ENCODE data around the gene C17orf75.

DNA sequence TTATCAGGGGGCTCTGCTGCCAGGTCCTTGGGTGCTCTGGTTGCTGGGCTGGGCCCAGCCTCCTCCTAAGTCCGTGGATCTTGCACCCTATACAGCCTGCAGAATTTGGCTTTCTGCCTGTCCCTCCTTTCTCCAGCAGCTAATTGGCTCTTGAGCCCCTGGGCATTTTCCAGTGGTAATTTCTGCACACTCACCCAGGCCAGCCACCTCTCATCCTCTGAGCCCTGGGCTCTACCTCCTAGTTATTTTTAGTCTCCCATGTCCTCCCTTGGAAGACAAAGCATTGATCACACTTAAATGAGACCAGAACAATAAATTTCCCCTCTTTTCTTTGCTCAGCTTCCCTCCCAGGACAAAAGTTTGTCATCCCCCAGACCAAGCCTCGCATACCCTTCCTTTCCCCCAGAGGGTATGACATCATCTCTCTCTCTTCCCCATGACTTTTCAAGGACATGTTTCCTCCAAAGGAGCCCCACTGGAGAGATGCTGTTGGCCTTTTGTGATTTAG lies 38.1 kb downstream of the C17orf75 start:
- TF ChIP-seq L3MBTL2 (conservative IDR thresholded peaks at IDR 0.05): no peak
- TF ChIP-seq, protein P1, sequence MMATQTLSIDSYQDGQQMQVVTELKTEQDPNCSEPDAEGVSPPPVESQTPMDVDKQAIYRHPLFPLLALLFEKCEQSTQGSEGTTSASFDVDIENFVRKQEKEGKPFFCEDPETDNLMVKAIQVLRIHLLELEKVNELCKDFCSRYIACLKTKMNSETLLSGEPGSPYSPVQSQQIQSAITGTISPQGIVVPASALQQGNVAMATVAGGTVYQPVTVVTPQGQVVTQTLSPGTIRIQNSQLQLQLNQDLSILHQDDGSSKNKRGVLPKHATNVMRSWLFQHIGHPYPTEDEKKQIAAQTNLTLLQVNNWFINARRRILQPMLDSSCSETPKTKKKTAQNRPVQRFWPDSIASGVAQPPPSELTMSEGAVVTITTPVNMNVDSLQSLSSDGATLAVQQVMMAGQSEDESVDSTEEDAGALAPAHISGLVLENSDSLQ (IDR thresholded peaks at IDR 0.05): no peak
- TF ChIP-seq SP1 (IDR thresholded peaks at IDR 0.05): no peak
- TF ChIP-seq FOXM1 (IDR thresholded peaks at IDR 0.05; ENCODE audit: borderline replicate concordance): no peak
- no peak for TF ChIP-seq SUZ12 (IDR thresholded peaks at IDR 0.05)
- no peak for TF ChIP-seq ELF4 (IDR thresholded peaks at IDR 0.05)
- no peak for TF ChIP-seq BHLHE40 (IDR thresholded peaks at IDR 0.05; ENCODE audit: borderline replicate concordance)
- TF ChIP-seq TARDBP (IDR thresholded peaks at IDR 0.05): no peak
